IMR-90 (cell line): ENCODE data around the gene PLAC9. TPM values are rescaled to one million over a fixed set of nuclear protein-coding genes. Genes with fewer than 3 reads are reported as not detected.

Source experiments
- ATAC-seq: fragments of 200-7000 bp; cut with Tn5 transposase; 2 replicates; pipeline ENCODE4 v1.9.1; 2020; ENCODE audit warnings: low read depth, mild to moderate bottlenecking, moderate library complexity
- BruUV-seq: library from RNA; stranded (reverse); fragments of 400-500 nt; replicated peaks from 2 replicates; lab custom pipeline; 2021; lab: Mats Ljungman, UMichigan
- CTCF ChIA-PET: fragments of 300-600 bp; formaldehyde crosslinking; extraction: SDS; loops from one replicate; lab custom pipeline; 2021; ENCODE audit warnings: antibody characterized with exemption; lab: Yijun Ruan, JAX
- POLR2A ChIA-PET: fragments of 300-600 bp; sonication (Branson Sonifier 250); formaldehyde crosslinking; loops from one replicate; lab custom pipeline; 2022; ENCODE audit warnings: antibody characterized with exemption; ENCODE audit not compliant: unreplicated experiment; lab: Charles Lee
- DNase-seq: peaks from one replicate; pipeline ENCODE4 v3.0.0; 2013
- H2AFZ ChIP-seq: replicated peaks from 2 replicates; pipeline ENCODE3; 2013; ENCODE audit warnings: low read length, mild to moderate bottlenecking; ENCODE audit not compliant: poor library complexity
- H2AK5ac ChIP-seq: 2 replicates; pipeline ENCODE4 v1.6.1; 2013; ENCODE audit warnings: low read depth, low read length, inconsistent platforms
- H2AK9ac ChIP-seq: replicated peaks from 2 replicates; pipeline ENCODE3; 2013; ENCODE audit warnings: mild to moderate bottlenecking, low read depth, low read length, moderate library complexity; ENCODE audit not compliant: poor library complexity
- H2BK120ac ChIP-seq: 2 replicates; pipeline ENCODE4 v1.6.1; 2013; ENCODE audit warnings: low read depth, low read length, inconsistent platforms
- H2BK15ac ChIP-seq: 3 replicates; pipeline ENCODE4 v1.6.1; 2013; ENCODE audit warnings: low read depth, low read length, inconsistent platforms
- H2BK20ac ChIP-seq: 2 replicates; pipeline ENCODE4 v1.6.1; 2013; ENCODE audit warnings: low read depth, mild to moderate bottlenecking, inconsistent platforms, low read length, moderate library complexity
- H2BK5ac ChIP-seq: 2 replicates; pipeline ENCODE4 v1.6.1; 2013; ENCODE audit warnings: mild to moderate bottlenecking, low read depth, low read length, inconsistent platforms; ENCODE audit not compliant: poor library complexity, severe bottlenecking
- H3K14ac ChIP-seq: replicated peaks from 2 replicates; pipeline ENCODE4 v1.6.1; 2013; ENCODE audit warnings: low read depth, low read length, inconsistent platforms
- H3K18ac ChIP-seq: 2 replicates; pipeline ENCODE4 v1.6.1; 2013; ENCODE audit warnings: low read depth, low read length, control low read depth
- H3K23ac ChIP-seq: 2 replicates; pipeline ENCODE4 v1.6.1; 2013; ENCODE audit warnings: low read depth, low read length, inconsistent platforms
- H3K27ac ChIP-seq: 2 replicates; pipeline ENCODE4 v1.5.1; 2013; ENCODE audit warnings: mild to moderate bottlenecking, control low read depth, low read length; ENCODE audit not compliant: insufficient read depth
- H3K27me3 ChIP-seq: 2 replicates; pipeline ENCODE4 v1.6.1; 2013; ENCODE audit warnings: low read length; ENCODE audit not compliant: control insufficient read depth, insufficient read depth
- H3K36me3 ChIP-seq: 2 replicates; pipeline ENCODE4 v1.6.1; 2013; ENCODE audit warnings: low read length, mixed read lengths; ENCODE audit not compliant: control insufficient read depth, insufficient read depth
- H3K4ac ChIP-seq: 2 replicates; pipeline ENCODE4 v1.6.1; 2013; ENCODE audit warnings: low read depth, low read length, inconsistent platforms
- H3K4me1 ChIP-seq: 2 replicates; pipeline ENCODE4 v1.6.1; 2013; ENCODE audit warnings: low read length, mixed read lengths; ENCODE audit not compliant: control insufficient read depth, insufficient read depth
- H3K4me2 ChIP-seq: 2 replicates; pipeline ENCODE4 v1.6.1; 2013; ENCODE audit warnings: low read depth, mild to moderate bottlenecking, control low read depth, low read length, moderate library complexity
- H3K4me3 ChIP-seq: 2 replicates; pipeline ENCODE4 v1.5.1; 2013; ENCODE audit warnings: low read depth, mild to moderate bottlenecking, control low read depth, low read length, moderate library complexity; ENCODE audit not compliant: insufficient read depth
- H3K56ac ChIP-seq: 2 replicates; pipeline ENCODE4 v1.6.1; 2013; ENCODE audit warnings: low read length, inconsistent platforms; ENCODE audit not compliant: insufficient read depth; ENCODE audit errors: extremely low read depth
- H3K79me1 ChIP-seq, 2 experiments: 2 replicates each; pipeline ENCODE4 v1.6.1; 2013; ENCODE audit warnings: low read length in 2 of 2, inconsistent platforms in 1 of 2, low read depth in 1 of 2
- H3K9ac ChIP-seq: 2 replicates; pipeline ENCODE4 v1.6.1; 2013; ENCODE audit warnings: low read depth, low read length, control low read depth
- H3K9me1 ChIP-seq: 2 replicates; pipeline ENCODE4 v1.6.1; 2013; ENCODE audit warnings: low read length, inconsistent platforms; ENCODE audit not compliant: insufficient read depth
- H3K9me3 ChIP-seq: 2 replicates; pipeline ENCODE4 v1.6.1; 2013; ENCODE audit warnings: low read length; ENCODE audit not compliant: control insufficient read depth, insufficient read depth
- H4K20me1 ChIP-seq: 2 replicates; pipeline ENCODE4 v1.6.1; 2013; ENCODE audit warnings: low read length, inconsistent platforms; ENCODE audit not compliant: insufficient read depth
- H4K5ac ChIP-seq: 2 replicates; pipeline ENCODE4 v1.6.1; 2013; ENCODE audit warnings: mild to moderate bottlenecking, low read depth, low read length, control low read depth
- H4K8ac ChIP-seq, 2 experiments: 2 replicates each; pipeline ENCODE4 v1.6.1; 2013; ENCODE audit warnings: low read depth in 2 of 2, low read length in 2 of 2, control low read depth in 1 of 2, inconsistent platforms in 1 of 2
- H4K91ac ChIP-seq: 2 replicates; pipeline ENCODE4 v1.6.1; 2013; ENCODE audit warnings: low read depth, low read length, inconsistent platforms; ENCODE audit not compliant: insufficient read depth
- BHLHE40 ChIP-seq: fragments of 150-350 bp; IDR thresholded peaks from 2 replicates; pipeline ENCODE4 v1.6.1; 2016; ENCODE audit warnings: mild to moderate bottlenecking, low read depth, low read length
- CEBPB ChIP-seq: IDR thresholded peaks from 2 replicates; pipeline ENCODE4 v1.6.1; 2012; ENCODE audit warnings: low read depth, low read length, improper control_type of control experiment
- CHD1 ChIP-seq: IDR thresholded peaks from 2 replicates; pipeline ENCODE4 v1.6.1; 2012; ENCODE audit warnings: low read depth, low read length, improper control_type of control experiment
- ELK1 ChIP-seq: fragments of 150-350 bp; IDR thresholded peaks from 2 replicates; pipeline ENCODE4 v1.6.1; 2016; ENCODE audit warnings: low read depth, mild to moderate bottlenecking, low read length, moderate library complexity, borderline replicate concordance
- FOS ChIP-seq: fragments of 150-350 bp; IDR thresholded peaks from 2 replicates; pipeline ENCODE4 v1.6.1; 2016; ENCODE audit warnings: low read depth, low read length
- MAFK ChIP-seq: IDR thresholded peaks from 2 replicates; pipeline ENCODE4 v1.6.1; 2012; ENCODE audit warnings: low read depth, low read length, improper control_type of control experiment
- MAZ ChIP-seq: IDR thresholded peaks from 2 replicates; pipeline ENCODE4 v1.6.1; 2012; ENCODE audit warnings: low read depth, mild to moderate bottlenecking, low read length, improper control_type of control experiment, moderate library complexity, borderline replicate concordance
- MXI1 ChIP-seq: IDR thresholded peaks from 2 replicates; pipeline ENCODE4 v1.6.1; 2012; ENCODE audit warnings: low read depth, mild to moderate bottlenecking, low read length, moderate library complexity, borderline replicate concordance
- POLR2A ChIP-seq: IDR thresholded peaks from 2 replicates; pipeline ENCODE4 v1.6.1; 2012; ENCODE audit warnings: mild to moderate bottlenecking, low read depth, low read length
- RAD21 ChIP-seq: IDR thresholded peaks from 2 replicates; pipeline ENCODE4 v1.6.1; 2012; ENCODE audit warnings: low read length, improper control_type of control experiment
- RFX5 ChIP-seq: IDR thresholded peaks from 2 replicates; pipeline ENCODE4 v1.8.0; 2012; ENCODE audit warnings: low read depth, mild to moderate bottlenecking, low read length, moderate library complexity
- SMC3 ChIP-seq: fragments of 150-350 bp; IDR thresholded peaks from 2 replicates; pipeline ENCODE4 v1.6.1; 2016; ENCODE audit warnings: low read depth, mild to moderate bottlenecking, antibody characterized with exemption, low read length, moderate library complexity
- USF2 ChIP-seq: fragments of 150-350 bp; IDR thresholded peaks from 2 replicates; pipeline ENCODE4 v1.6.1; 2017; ENCODE audit warnings: mild to moderate bottlenecking, antibody characterized with exemption, low read length, low read depth
- WGBS, 2 experiments: methylation state at CpG; one replicate each; pipeline versions ENCODE4 v1.1.5 to v1.1.7; 2013; ENCODE audit warnings: missing lambda C conversion rate in 2 of 2; ENCODE audit not compliant: insufficient read length in 1 of 2; ENCODE audit errors: extremely low coverage in 2 of 2; 5-methylcytosine and 5-hydroxymethylcytosine counted together
- dilution Hi-C: fragments of 300-500 bp; cut with HindIII; formaldehyde crosslinking; loops from one replicate; pipeline ENCODE4 v1.14.3; 2018; ENCODE audit warnings: low sequenced_read_pairs; ENCODE audit not compliant: unreplicated experiment
- in situ Hi-C: fragments of 300-500 bp; cut with MboI; formaldehyde crosslinking; loops from 3 replicates; pipeline ENCODE4 v1.14.3; 2019; ENCODE audit warnings: low sequenced_read_pairs, inconsistent platforms, mixed read lengths
- intact Hi-C: fragments of 100-400 bp; cut with micrococcal nuclease; formaldehyde crosslinking; loops from 2 replicates; pipeline ENCODE4 v1.10.0; 2022
- polyA plus RNA-seq, 3 experiments: library from polyadenylated mRNA; depleted of rRNA; stranded (reverse); fragments of >200 nt; gene quantifications; 2 replicates each; pipeline ENCODE4 v1.2.3, GENCODE V29; 2012; ENCODE audit warnings: low replicate concordance in 1 of 3
- total RNA-seq: library from RNA; depleted of rRNA; stranded (reverse); fragments of >200 nt; gene quantifications from 2 replicates; pipeline ENCODE4 v1.2.3, GENCODE V29; 2012

Gene PLAC9
- total and polyA plus RNA-seq, 2 of the 4 experiments (the other 2 are of a cell fraction), result 1.6 to 12.2 TPM

- peak overlapping the region; percentile 94; the same call in 2 of the 3 replicates for H2BK15ac ChIP-seq
- dilution Hi-C loops, result no loop called here
- WGBS, 2 experiments, result 20% methylated on average over 4 of the region's 14 CpGs; no CpG with 5 or more reads in 1 of the 2 experiments
- H3K4me3 ChIP-seq, result no peak overlapping the region
- ChIA-PET POLR2A (no interaction called here), CTCF (no interaction called here)
- ATAC-seq (peak; percentile 65), DNase-seq (peak; percentile 99)
- intact Hi-C loops, result no loop called here
- peak overlapping the region; percentile 95; the same call in 1 of the 2 replicates for H3K23ac ChIP-seq
- H2BK120ac ChIP-seq, result peak overlapping the region; percentile 95
- H2AK9ac ChIP-seq, result peak overlapping the region; percentile 97
- peaks cover 27 to 74% of the 10 kb centered on the region in 2 experiments; a peak in 3 of 4 replicates for H3K79me1 ChIP-seq
- no peaks in the 10 kb centered on the region for H3K27me3 ChIP-seq
- in situ Hi-C loops, result loop anchor here (10.0 to 25.0 kb wide), 2 partner anchors 46 to 304 kb away; partner anchors contain the start of genes ANXA11 and TSPAN14
- H3K4me1 ChIP-seq, result peaks cover 46% of the 10 kb centered on the region
- peaks cover 21% of the 10 kb centered on the region for H4K20me1 ChIP-seq
- TF ChIP-seq CEBPB (no peak), POLR2A (0 out of 2 replicates have a peak, but pooled peaks have one; percentile 54), MAFK (peak; percentile 49; the same call in 1 of the 2 replicates), CHD1 (0 out of 2 replicates have a peak, but pooled peaks have one; percentile 69), SMC3 (peak; percentile 9; the same call in 1 of the 2 replicates), USF2 (peak; percentile 51; the same call in 1 of the 2 replicates), RFX5 (peak; percentile 5; the same call in 1 of the 2 replicates), RAD21 (no peak), MXI1 (peak; percentile 100), MAZ (peak; percentile 72), FOS (peak; percentile 93), BHLHE40 (peak; percentile 88), ELK1 (no peak)
- H2AK5ac ChIP-seq, result peak overlapping the region; percentile 99
- peak overlapping the region; percentile 92 for H3K14ac ChIP-seq
- H3K9ac ChIP-seq, result 0 out of 2 replicates have a peak overlapping the region, but pooled peaks have one; percentile 25
- peak overlapping the region; percentile 19 to 89; a peak in 3 of 4 replicates for H4K8ac ChIP-seq
- no TSS peak for BruUV-seq
- peak overlapping the region; percentile 97 for H2BK20ac ChIP-seq
- peak overlapping the region; percentile 67 for H3K56ac ChIP-seq
- H3K9me3 ChIP-seq, result no peaks in the 10 kb centered on the region
- H3K27ac ChIP-seq, result peak overlapping the region; percentile 94
- H3K4me2 ChIP-seq, result peak overlapping the region; percentile 43; the same call in 1 of the 2 replicates
- peaks cover 55% of the 10 kb centered on the region for H3K9me1 ChIP-seq
- H2BK5ac ChIP-seq, result peak overlapping the region; percentile 92
- H4K5ac ChIP-seq, result peak overlapping the region; percentile 25; the same call in 1 of the 2 replicates
- peak overlapping the region; percentile 99 for H3K4ac ChIP-seq
- peak overlapping the region; percentile 73 for H2AFZ ChIP-seq
- H3K18ac ChIP-seq, result peak overlapping the region; percentile 62
- H3K36me3 ChIP-seq, result peaks cover 63% of the 10 kb centered on the region
- peak overlapping the region; percentile 94 for H4K91ac ChIP-seq
These were observed 26.1 kb downstream of the PLAC9 start for GRCh38 chr10:80158598-80159127.
